Measurements from ENCODE around the gene VRK2.

VRK2 gene

DNA sequence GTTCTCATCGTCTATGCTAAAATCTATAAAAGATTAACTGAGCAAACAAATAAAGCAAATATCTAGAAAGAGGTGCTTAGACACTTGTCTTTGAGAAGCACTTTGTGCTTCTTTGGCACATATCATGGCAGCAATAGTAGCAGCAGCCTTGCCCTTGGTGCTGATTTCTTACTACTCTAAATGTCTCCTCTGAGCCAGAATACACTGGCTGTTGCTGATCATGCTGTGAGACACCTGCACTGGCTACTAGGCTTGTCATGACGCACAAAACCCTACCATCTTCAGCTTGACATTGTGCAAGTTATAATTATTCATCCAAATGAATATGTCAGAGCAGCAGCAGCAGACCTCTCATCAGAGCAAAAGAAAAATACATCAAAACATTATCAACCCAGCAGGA, 147.9 kb downstream of the VRK2 start:
- DNase-seq (ENCODE audit: low read depth): no peak
- no peak overlapping the region for H3K4me3 ChIP-seq (ENCODE audit: control insufficient read depth, low read depth, low read length)
- TF ChIP-seq, protein P1, sequence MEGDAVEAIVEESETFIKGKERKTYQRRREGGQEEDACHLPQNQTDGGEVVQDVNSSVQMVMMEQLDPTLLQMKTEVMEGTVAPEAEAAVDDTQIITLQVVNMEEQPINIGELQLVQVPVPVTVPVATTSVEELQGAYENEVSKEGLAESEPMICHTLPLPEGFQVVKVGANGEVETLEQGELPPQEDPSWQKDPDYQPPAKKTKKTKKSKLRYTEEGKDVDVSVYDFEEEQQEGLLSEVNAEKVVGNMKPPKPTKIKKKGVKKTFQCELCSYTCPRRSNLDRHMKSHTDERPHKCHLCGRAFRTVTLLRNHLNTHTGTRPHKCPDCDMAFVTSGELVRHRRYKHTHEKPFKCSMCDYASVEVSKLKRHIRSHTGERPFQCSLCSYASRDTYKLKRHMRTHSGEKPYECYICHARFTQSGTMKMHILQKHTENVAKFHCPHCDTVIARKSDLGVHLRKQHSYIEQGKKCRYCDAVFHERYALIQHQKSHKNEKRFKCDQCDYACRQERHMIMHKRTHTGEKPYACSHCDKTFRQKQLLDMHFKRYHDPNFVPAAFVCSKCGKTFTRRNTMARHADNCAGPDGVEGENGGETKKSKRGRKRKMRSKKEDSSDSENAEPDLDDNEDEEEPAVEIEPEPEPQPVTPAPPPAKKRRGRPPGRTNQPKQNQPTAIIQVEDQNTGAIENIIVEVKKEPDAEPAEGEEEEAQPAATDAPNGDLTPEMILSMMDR (IDR thresholded peaks at IDR 0.05; ENCODE audit: control insufficient read depth, insufficient read depth, low read depth, low read length, missing control alignments): no peak

DNA sequence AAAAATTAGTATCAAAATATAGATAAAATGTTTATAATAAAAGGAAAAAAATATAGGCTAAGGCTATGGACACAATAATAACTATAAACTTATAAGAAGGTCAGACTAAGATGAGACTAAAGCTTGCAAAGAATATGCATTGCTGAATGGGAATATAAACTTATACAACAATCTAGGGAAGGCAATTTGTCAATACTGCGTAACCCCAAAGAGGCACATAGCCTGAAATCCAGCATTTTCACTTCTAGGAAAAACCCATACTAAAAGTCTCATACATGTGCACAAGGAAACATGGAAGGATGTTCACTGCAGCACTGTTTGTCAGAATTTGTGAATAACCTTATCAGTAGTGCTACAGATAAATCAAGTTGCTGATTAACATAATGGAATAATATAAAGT, 149.1 kb downstream of the VRK2 start:
- TF ChIP-seq, protein P1 (IDR thresholded peaks at IDR 0.05; ENCODE audit: control insufficient read depth, insufficient read depth, low read depth, low read length, missing control alignments): no peak
- no peak overlapping the region for H3K4me3 ChIP-seq (ENCODE audit: control insufficient read depth, low read depth, low read length)
- DNase-seq (ENCODE audit: low read depth): no peak

DNA sequence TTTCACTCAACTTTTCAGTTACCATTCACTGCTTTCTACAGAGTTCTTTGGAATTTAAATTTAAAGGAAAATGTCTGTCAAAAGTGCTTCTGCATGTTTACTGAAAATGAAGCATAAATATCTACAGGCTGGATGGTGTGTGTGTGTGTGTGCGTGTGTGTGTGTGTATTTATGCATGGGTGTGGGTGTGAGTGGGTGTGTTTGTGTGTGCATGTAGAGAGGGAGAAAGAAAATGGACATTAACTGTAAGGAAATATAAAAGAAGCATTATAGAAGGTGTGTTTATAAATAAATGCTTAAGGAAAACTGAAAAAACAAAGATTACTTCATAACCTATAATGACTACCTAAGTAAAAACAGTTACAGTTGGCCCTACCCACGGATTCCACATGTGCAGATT, 151.3 kb downstream of the VRK2 start:
- H3K4me3 ChIP-seq (ENCODE audit: control insufficient read depth, low read depth, low read length): no peak overlapping the region
- TF ChIP-seq, protein P1 (IDR thresholded peaks at IDR 0.05; ENCODE audit: control insufficient read depth, insufficient read depth, low read depth, low read length, missing control alignments): no peak
- DNase-seq (ENCODE audit: low read depth): no peak

DNA sequence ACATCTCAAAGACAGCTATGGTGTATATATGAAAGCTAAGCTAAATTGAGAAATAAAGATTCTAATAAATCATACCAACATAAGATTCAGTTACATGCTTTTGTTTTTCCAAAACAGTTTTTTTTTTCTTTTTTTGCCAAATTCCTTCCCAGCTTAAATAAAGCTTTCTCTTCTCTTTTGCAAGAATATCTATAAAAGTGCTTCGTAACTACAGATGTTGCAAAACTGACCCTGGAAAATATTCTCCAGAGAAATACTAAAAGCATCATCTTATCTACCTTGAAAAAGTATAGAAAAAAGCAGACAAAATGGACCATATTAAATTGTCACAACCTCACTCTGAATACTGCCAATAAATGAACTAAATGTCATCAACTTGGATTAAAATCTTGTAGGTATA, 155.8 kb downstream of the VRK2 start:
- DNase-seq (ENCODE audit: low read depth): no peak
- TF ChIP-seq, protein P1 (IDR thresholded peaks at IDR 0.05; ENCODE audit: control insufficient read depth, insufficient read depth, low read depth, low read length, missing control alignments): no peak
- no peak overlapping the region for H3K4me3 ChIP-seq (ENCODE audit: control insufficient read depth, low read depth, low read length)

DNA sequence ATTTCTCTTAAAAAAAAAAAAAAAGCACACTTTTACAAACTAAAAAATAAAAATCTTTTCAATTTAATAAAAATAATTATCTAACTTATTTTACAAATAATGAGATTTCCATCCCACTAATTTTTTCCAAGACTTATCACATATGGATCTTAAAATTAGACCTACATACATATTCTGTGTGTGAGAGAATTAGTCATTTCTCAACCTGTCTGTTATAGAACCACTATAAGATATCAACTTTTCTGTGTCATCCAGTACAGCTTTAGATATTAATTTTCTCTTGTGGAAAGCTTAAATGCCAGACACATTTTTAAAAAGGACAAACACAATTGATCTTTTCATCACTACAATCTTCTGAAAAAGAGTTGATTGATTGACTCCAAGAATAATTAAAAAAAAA, 156.4 kb downstream of the VRK2 start:
- no peak overlapping the region for H3K4me3 ChIP-seq (ENCODE audit: control insufficient read depth, low read depth, low read length)
- TF ChIP-seq, protein P1 (IDR thresholded peaks at IDR 0.05; ENCODE audit: control insufficient read depth, insufficient read depth, low read depth, low read length, missing control alignments): no peak
- no peak for DNase-seq (ENCODE audit: low read depth)

DNA sequence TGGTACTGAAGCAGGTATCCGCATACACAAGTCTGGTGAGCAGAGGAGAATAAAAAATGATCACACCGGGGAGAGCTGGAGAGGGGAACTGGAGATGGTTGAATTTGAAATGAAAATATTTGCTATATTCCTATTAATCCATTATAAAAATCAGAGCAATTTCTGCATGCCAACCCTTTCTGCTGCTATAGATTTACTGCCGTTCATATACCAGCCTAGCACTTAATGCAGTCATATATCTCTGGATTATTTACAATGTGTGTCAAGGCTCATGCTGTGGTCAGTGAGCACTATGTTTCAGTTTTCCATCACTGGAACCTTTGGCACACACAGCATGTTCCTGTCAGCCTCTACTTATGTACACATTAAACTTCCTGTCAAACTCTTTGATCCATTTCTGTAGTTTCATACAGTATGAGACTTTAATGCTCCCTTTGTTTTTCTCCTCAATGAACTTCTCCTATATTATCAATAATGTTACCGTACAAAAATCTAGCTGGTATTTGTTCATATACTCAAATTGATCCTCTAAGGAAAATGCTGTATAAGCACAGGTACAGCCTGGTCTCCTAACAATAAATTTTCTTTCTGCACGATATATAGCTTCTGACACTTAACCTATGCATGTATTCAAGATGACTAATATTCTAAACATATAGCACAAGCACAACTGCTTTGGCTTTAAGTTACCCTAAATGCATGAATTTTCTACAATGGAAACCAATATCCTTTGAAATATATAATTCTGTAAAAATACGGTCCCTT, 157.8 kb downstream of the VRK2 start:
- TF ChIP-seq, protein P1 (IDR thresholded peaks at IDR 0.05; ENCODE audit: control insufficient read depth, insufficient read depth, low read depth, low read length, missing control alignments): no peak
- H3K4me3 ChIP-seq (ENCODE audit: control insufficient read depth, low read depth, low read length): no peak overlapping the region
- no peak for DNase-seq (ENCODE audit: low read depth)

Measured in AG09309 (cell line).